AG09309 (cell line): ENCODE measurements around the gene PHEX.

ENCODE experiments used
- DNase-seq: peaks from one replicate; pipeline ENCODE4 v3.0.0-alpha.2; 2010; ENCODE audit warnings: low read depth
- H3K4me3 ChIP-seq: 2 replicates; pipeline ENCODE4 v1.5.1; 2011; ENCODE audit warnings: mild to moderate bottlenecking, low read depth, low read length, moderate library complexity; ENCODE audit not compliant: control insufficient read depth
- TF ChIP-seq, protein P1 (sequence below): IDR thresholded peaks from 2 replicates; pipeline ENCODE4 v1.5.1; 2011; ENCODE audit warnings: mild to moderate bottlenecking, low read depth, low read length, inconsistent platforms; ENCODE audit not compliant: insufficient read depth, control insufficient read depth; ENCODE audit errors: missing control alignments

Gene PHEX

GRCh38 chrX:22109442-22109841 lies 77.3 kb downstream of the PHEX start:
- no peak overlapping the region for H3K4me3 ChIP-seq
- DNase-seq = no peak
- TF ChIP-seq, protein P1, sequence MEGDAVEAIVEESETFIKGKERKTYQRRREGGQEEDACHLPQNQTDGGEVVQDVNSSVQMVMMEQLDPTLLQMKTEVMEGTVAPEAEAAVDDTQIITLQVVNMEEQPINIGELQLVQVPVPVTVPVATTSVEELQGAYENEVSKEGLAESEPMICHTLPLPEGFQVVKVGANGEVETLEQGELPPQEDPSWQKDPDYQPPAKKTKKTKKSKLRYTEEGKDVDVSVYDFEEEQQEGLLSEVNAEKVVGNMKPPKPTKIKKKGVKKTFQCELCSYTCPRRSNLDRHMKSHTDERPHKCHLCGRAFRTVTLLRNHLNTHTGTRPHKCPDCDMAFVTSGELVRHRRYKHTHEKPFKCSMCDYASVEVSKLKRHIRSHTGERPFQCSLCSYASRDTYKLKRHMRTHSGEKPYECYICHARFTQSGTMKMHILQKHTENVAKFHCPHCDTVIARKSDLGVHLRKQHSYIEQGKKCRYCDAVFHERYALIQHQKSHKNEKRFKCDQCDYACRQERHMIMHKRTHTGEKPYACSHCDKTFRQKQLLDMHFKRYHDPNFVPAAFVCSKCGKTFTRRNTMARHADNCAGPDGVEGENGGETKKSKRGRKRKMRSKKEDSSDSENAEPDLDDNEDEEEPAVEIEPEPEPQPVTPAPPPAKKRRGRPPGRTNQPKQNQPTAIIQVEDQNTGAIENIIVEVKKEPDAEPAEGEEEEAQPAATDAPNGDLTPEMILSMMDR = no peak

- no peak for DNase-seq
- TF ChIP-seq, protein P1 = no peak
- H3K4me3 ChIP-seq = no peak overlapping the region
Measured at GRCh38 chrX:22110729-22111494, 78.8 kb downstream of the PHEX start.

GRCh38 chrX:22116605-22117546 lies 84.8 kb downstream of the PHEX start:
- TF ChIP-seq, protein P1 = no peak
- DNase-seq = no peak

GRCh38 chrX:22117633-22118032 lies 85.5 kb downstream of the PHEX start:
- TF ChIP-seq, protein P1 = no peak
- no peak for DNase-seq
- H3K4me3 ChIP-seq = no peak overlapping the region

More at GRCh38 chrX:22116605-22117546, 84.8 kb downstream of the PHEX start:
- H3K4me3 ChIP-seq = no peak overlapping the region

DNA sequence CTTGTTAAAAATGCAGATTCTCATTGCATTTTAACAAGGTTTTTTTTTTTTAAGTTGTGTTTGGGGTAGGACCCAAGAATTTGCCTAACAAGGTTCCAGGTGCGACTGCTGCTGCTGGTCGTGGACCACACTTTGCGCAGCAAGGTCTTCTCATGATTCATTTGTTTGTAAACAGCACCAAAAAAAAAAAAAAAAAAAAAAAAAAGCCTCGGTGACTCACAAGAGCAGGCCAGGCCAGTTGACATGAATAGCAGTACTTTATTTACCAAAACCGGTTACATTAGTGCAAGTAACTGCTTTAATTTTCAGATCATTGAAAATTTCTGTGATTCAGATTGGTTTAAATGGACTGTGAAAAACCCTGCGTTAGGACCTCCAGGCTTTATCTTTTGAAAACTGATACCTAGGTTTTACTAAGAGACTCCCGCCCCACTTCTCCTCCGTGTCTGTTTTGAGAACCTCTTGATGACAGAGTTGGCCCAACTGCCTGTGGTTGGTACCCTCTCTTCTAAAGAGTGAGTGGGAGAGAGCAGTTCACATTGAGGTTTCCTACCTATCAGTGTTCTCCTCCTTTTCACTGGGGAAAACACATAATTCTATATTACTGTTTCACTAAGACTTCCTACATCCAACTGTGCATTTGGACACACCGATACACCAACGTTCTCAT lies 86.2 kb downstream of the PHEX start:
- TF ChIP-seq, protein P1 = no peak
- H3K4me3 ChIP-seq = no peak overlapping the region
- no peak for DNase-seq

DNA sequence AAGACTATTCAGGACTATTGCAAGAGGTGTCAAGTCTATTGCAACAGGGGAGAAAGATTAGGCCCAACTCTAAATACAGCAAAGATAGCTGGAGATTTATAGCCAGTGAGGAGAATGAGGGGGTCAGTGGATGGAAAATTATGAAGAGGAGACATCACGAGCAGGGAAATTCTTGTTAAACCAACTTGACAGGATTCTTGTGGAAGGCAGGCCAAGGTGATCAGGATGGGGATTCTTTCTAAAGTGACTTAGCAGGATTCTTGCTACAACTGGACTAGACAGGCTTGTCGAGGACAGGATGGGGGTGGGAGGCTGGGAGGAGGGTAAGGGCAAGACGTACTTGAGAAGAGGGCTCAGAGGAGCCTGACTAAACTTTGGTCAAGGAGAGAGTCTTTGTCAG lies 89.0 kb downstream of the PHEX start:
- no peak for DNase-seq
- H3K4me3 ChIP-seq = no peak overlapping the region
- TF ChIP-seq, protein P1 = no peak
